GM12873 (cell line): Measurements from ENCODE around the gene TMEM203.

Experiments used
- CTCF ChIP-seq: IDR thresholded peaks from 2 replicates; pipeline ENCODE4 v1.5.1; 2012; ENCODE audit warnings: low read depth, mild to moderate bottlenecking, moderate library complexity, low read length, control low read depth; ENCODE audit not compliant: insufficient read depth; ENCODE audit errors: missing control alignments

Gene TMEM203

DNA sequence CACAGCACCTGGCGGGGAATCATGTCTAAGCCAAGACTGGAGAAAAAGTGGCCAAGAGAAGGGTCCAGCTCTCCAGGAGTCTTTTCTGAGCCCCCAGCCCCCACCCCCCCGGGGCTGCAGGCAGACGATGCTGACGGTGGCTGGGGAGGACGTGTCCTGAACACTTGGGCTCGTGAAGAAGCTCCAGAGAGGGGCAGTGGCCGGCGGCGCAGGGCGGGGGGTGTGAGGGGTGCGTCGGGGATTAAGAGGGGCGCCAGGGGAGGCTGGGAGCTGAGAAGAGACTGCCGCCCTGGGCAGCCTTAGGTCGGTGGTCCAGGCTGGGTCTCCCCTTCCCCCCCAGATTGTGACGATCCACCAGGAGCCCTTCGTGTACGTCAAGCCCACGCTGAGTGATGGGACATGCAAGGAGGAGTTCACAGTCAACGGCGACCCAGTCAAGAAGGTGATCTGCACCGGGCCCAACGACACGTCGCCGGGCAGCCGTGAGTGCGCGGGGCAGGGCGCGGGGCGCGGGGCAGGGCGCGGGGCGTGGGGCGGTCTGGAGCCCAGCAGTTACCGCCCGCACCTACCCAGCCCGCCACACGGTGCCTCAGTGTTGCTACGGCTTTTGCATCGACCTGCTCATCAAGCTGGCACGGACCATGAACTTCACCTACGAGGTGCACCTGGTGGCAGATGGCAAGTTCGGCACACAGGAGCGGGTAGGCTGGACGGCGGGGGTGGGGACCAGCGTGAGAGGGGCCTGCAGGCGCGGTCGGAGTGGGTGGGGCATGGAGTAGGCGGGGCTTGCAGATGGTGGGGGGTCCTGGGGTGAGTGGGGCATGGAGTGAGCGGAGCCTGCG is 44.5 kb downstream of the TMEM203 start:
- TF ChIP-seq CTCF, result no peak

DNA sequence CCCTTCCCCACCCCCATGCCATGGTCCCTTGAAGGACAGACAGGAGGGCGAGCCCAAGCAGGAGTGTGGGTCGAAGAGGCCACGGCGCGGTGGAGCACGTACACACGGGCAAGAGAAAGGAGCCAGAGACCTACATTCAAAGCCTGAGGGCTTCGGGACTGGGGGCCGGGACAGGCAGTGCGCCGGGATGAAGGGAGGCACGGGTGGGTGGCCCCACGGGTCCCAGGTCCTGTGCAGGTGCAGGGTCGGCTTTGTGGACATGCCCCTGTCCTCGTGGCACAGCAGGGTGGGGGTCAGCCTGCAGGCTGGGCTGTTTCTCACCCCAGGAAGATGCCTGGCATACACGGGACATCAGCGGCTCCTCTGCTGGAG is 45.4 kb downstream of the TMEM203 start:
- TF ChIP-seq CTCF, result no peak

DNA sequence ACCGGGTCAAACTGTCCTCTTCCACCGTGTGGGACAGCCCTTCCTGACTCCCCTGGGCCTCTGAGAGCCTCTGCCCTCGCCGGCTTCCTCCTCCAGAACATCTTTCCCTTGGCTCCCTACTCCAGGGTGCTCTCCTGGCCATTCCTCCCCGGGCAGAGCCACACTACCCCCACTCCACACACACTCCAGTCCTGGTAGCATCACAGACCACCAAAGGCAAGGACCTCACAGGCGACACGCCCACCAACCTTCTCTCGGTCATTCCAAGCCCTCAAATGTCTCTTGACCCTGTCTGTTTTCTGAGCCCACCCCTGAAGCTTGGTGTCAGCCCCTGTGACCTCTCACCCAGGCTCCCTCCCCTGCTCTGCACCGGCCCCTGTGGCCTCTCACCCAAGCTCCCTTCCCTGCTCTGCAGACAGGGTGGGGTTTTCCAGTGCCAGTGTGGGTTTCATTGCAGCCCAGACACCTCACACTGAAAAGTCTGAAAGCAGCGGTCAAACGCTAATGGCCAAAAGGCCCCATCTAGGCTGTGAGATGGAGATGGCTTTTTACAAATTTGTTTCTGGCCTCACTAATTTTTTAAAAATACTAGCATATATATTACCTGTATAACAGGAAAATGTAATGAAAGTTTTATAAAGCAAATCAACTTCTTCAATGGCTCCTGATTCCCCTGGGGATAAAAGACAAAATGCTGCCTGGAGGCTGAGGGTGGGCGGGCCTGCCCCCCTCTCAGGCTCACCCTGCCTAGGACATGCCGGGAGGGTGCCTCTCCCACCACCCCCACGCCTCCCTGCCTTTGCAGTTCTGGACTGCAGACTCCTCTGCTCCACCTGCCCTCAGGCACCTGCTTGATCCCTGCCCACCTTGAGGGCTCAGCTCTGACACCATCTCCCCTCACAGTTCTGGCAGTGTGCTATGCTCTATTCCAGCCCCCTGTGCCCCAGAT is 46.1 kb downstream of the TMEM203 start:
- no peak for TF ChIP-seq CTCF

DNA sequence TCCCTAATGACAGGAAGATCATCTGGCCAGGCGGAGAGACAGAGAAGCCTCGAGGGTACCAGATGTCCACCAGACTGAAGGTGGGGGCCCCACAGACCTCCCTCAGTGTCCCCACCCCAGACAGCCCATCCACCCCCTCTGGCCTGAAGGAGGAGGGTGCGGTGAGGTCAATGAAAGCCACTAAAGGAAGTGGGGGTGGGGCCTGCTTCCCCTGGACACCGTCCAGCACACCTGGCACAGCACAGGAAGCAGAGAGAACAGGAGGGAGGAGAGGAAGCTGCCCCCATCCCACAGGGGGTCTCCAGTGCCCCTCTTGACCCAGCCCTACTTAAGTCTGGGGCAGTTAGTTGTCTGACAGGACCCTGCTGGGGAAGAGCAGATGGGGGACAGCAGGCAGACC is 46.8 kb downstream of the TMEM203 start:
- TF ChIP-seq CTCF, result no peak

GRCh38 chr9:137157618-137158415 is 47.6 kb downstream of the TMEM203 start:
- TF ChIP-seq CTCF, result no peak

GRCh38 chr9:137156567-137157375 is 48.7 kb downstream of the TMEM203 start:
- TF ChIP-seq CTCF, result no peak
